Osteoblast (primary cell): ENCODE data around the gene MARK3. TPM values are rescaled to one million over a fixed set of nuclear protein-coding genes. Genes with fewer than 3 reads are reported as not detected.

Experiments used
- DNase-seq: peaks from one replicate; pipeline ENCODE4 v3.0.0; 2011; ENCODE audit warnings: low spot score, mixed read lengths; ENCODE audit not compliant: insufficient read length; ENCODE audit errors: missing footprints
- H2AFZ ChIP-seq: 2 replicates; pipeline ENCODE4 v1.6.0; 2011; ENCODE audit warnings: mild to moderate bottlenecking, low read length
- H3K27ac ChIP-seq: 2 replicates; pipeline ENCODE4 v1.5.1; 2011; ENCODE audit warnings: mild to moderate bottlenecking, low read depth, low read length, moderate library complexity
- H3K27me3 ChIP-seq: 2 replicates; pipeline ENCODE4 v1.6.0; 2012; ENCODE audit warnings: mild to moderate bottlenecking, control low read depth, inconsistent platforms, low read length, moderate library complexity; ENCODE audit not compliant: insufficient read depth
- H3K36me3 ChIP-seq: 2 replicates; pipeline ENCODE4 v1.5.1; 2011; ENCODE audit warnings: mild to moderate bottlenecking, low read length, control low read depth, moderate library complexity; ENCODE audit not compliant: insufficient read depth
- H3K4me1 ChIP-seq: 2 replicates; pipeline ENCODE4 v1.5.1; 2011; ENCODE audit warnings: mild to moderate bottlenecking, low read length, control low read depth, moderate library complexity; ENCODE audit not compliant: insufficient read depth
- H3K4me2 ChIP-seq: 2 replicates; pipeline ENCODE4 v1.6.0; 2011; ENCODE audit warnings: mild to moderate bottlenecking, low read length; ENCODE audit not compliant: insufficient read depth
- H3K4me3 ChIP-seq: fragments of 200-600 bp; sonication (generic); 3 replicates; pipeline ENCODE4 v1.5.1; 2012; ENCODE audit warnings: mild to moderate bottlenecking, low read length, inconsistent platforms; ENCODE audit not compliant: insufficient read depth
- H3K79me2 ChIP-seq: 2 replicates; pipeline ENCODE4 v1.6.0; 2012; ENCODE audit warnings: mild to moderate bottlenecking, low read length, control low read depth, inconsistent platforms; ENCODE audit not compliant: insufficient read depth
- H3K9me3 ChIP-seq: 2 replicates; pipeline ENCODE4 v1.5.1; 2011; ENCODE audit warnings: low read depth, low read length, control low read depth
- H4K20me1 ChIP-seq: 2 replicates; pipeline ENCODE4 v1.6.0; 2012; ENCODE audit warnings: mild to moderate bottlenecking, low read length, control low read depth; ENCODE audit not compliant: insufficient read depth
- total RNA-seq: library from RNA; depleted of rRNA; stranded (reverse); fragments of >200 nt; gene quantifications from 2 replicates; pipeline ENCODE4 v1.2.3, GENCODE V29; 2012
- TF ChIP-seq, protein P1 (sequence below): IDR thresholded peaks from 2 replicates; pipeline ENCODE4 v1.5.1; 2011; ENCODE audit warnings: mild to moderate bottlenecking, low read depth, low read length, moderate library complexity; ENCODE audit errors: extremely low read depth

MARK3 gene
- total RNA-seq, 1 donor, result 101 TPM

DNA sequence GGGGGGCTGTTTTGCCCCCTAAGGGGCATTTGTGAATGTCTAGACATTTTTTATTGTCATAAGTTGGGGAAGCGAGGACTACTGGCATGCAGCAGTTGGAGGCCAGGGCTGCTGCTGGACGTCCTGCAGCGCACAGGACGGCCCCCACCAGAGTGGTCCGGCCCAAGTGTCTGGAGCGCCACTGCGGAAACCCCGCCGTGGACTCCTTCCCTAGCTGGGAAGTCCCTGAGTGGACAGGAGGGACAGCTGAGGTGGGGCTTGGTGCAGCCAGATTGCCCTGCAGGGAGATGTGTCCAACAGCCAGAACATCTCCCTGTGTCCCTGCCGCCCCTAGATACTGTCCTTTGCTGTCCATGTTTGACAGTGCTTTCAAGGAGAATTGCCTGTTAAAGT is 132.0 kb downstream of the MARK3 start:
- Histone ChIP-seq H2AFZ (no peak overlapping the region), H3K36me3 (no peaks in the 10 kb centered on the region), H4K20me1 (peaks cover 11% of the 10 kb centered on the region), H3K27me3 (peaks cover 5% of the 10 kb centered on the region), H3K27ac (no peak overlapping the region), H3K79me2 (no peaks in the 10 kb centered on the region), H3K9me3 (no peaks in the 10 kb centered on the region), H3K4me3 (no peak overlapping the region), H3K4me2 (no peak overlapping the region), H3K4me1 (peaks cover 37% of the 10 kb centered on the region)
- TF ChIP-seq, protein P1, sequence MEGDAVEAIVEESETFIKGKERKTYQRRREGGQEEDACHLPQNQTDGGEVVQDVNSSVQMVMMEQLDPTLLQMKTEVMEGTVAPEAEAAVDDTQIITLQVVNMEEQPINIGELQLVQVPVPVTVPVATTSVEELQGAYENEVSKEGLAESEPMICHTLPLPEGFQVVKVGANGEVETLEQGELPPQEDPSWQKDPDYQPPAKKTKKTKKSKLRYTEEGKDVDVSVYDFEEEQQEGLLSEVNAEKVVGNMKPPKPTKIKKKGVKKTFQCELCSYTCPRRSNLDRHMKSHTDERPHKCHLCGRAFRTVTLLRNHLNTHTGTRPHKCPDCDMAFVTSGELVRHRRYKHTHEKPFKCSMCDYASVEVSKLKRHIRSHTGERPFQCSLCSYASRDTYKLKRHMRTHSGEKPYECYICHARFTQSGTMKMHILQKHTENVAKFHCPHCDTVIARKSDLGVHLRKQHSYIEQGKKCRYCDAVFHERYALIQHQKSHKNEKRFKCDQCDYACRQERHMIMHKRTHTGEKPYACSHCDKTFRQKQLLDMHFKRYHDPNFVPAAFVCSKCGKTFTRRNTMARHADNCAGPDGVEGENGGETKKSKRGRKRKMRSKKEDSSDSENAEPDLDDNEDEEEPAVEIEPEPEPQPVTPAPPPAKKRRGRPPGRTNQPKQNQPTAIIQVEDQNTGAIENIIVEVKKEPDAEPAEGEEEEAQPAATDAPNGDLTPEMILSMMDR, result no peak
- peak; percentile 36 for DNase-seq

DNA sequence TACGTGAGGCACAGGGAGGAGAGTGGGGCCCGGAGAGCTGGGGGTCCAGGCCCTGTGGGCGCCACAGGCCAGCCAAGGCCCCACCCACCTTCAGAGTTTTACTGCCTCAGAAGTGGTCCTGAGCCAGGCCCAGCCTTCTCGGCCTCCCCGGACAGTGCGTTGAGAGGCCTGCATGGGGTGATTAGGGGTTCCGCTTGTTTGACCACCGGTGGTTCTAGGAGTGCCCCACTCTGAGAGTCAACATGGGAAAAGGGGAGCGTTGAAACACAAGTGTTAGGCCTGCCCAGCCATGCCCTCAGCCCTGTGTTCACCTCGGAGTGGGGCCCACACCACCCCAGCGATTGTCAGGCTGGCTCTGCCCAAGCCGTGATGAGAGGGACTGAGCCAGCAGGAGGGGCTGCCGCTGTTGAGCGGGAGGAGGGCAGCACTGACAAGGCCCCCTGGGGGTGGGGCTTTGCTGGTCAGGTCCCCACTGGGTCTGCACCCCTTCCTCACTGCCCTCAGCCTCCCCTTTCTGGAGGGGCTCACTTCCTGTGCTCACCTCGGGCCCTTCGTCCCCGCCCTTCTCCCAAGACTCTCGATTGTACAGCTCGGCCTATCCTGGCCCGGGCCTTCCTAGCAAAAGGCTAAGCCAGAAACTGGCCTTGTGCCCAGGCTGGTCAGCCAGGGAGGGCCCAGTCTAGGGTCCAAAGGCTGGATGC is 132.7 kb downstream of the MARK3 start:
- Histone ChIP-seq H3K4me3 (no peak overlapping the region), H3K4me2 (no peak overlapping the region), H4K20me1 (peaks cover 8% of the 10 kb centered on the region), H2AFZ (no peak overlapping the region), H3K36me3 (no peaks in the 10 kb centered on the region), H3K27me3 (peaks cover 11% of the 10 kb centered on the region), H3K79me2 (no peaks in the 10 kb centered on the region), H3K9me3 (no peaks in the 10 kb centered on the region), H3K4me1 (peaks cover 32% of the 10 kb centered on the region), H3K27ac (no peak overlapping the region)
- TF ChIP-seq, protein P1, result no peak
- DNase-seq, result peak; percentile 95

DNA sequence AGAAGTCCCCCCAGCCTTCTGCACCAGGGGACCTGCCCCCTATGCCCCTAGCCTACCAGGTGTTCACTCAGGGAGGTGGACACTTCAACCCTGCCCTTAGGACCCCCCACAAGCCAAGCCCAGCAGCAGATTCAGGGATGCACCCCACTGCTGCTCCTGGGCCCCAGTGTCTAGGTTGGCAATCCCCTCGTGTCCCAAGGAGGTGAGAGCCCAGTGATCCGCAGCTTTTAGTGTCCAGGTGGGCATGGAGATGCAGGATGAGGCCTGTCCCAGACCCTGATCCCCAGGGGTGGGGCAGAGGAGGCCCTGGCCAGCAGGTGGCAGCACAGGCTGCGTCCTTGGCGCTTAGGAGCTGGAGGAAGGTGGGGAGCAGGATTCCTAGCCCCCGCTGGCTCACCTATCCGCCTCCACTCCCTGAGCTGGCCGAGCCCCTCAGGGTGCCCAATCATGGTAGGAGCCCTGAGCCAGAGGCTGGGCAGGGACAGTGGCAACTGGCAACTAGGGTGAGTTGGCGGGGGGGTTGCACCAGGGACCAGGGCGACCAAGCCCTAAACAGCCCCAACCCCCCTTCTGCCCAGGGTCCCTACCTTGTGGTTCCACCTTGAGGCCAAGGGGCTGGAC is 133.3 kb downstream of the MARK3 start:
- H3K4me1 ChIP-seq, result peaks cover 26% of the 10 kb centered on the region
- no peak overlapping the region for H3K27ac ChIP-seq
- no peak overlapping the region for H2AFZ ChIP-seq
- peaks cover 8% of the 10 kb centered on the region for H4K20me1 ChIP-seq
- peaks cover 17% of the 10 kb centered on the region for H3K27me3 ChIP-seq
- H3K4me3 ChIP-seq, result no peak overlapping the region
- H3K9me3 ChIP-seq, result no peaks in the 10 kb centered on the region
- TF ChIP-seq, protein P1, result peak; percentile 87
- H3K36me3 ChIP-seq, result no peaks in the 10 kb centered on the region
- peak; percentile 98 for DNase-seq
- H3K79me2 ChIP-seq, result no peaks in the 10 kb centered on the region
- no peak overlapping the region for H3K4me2 ChIP-seq

DNA sequence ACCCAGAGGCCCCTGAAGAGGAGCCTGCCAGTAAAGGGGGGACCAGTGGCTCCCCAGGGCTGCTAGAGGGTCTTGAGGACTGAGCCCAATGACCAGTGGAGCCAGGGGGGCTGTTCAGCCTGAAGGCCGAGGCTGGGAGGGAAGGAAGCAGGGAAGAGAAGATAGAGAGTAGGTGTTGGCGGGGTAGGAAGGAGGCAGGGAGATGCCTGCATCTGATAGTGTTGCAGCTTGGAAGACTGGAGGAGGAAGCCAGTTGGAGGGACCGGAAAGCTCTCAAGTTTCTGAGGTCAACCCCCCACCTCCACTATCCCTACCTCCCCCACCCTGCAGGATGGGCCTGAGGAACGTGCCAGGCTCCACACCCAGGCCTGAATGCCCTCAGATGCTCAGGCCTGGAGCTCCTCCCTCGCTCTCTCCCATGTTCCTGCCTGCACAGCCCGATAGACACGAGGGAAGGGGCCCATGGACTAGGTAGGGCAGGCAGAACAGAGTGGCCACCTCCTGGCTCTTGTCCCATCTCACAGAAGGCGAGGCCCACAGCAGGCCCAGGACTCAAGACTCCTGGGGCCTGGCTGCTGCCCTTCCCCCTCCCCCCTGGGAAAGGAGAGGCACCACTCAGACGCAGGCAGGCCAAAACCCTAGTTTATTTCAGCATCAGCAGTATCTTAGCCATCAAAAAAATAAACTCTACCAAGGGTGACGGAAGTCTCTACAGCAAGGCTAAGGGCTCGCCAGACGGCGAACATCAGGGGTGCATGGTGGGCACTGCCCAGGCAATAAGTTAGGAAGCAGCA is 134.0 kb downstream of the MARK3 start:
- Histone ChIP-seq H3K27me3 (peaks cover 25% of the 10 kb centered on the region), H3K9me3 (no peaks in the 10 kb centered on the region), H3K4me2 (no peak overlapping the region), H3K4me3 (no peak overlapping the region), H3K4me1 (peaks cover 23% of the 10 kb centered on the region), H4K20me1 (peaks cover 8% of the 10 kb centered on the region), H2AFZ (no peak overlapping the region), H3K36me3 (no peaks in the 10 kb centered on the region), H3K27ac (no peak overlapping the region), H3K79me2 (no peaks in the 10 kb centered on the region)
- TF ChIP-seq, protein P1, result no peak
- peak; percentile 95 for DNase-seq
